ENCODE measurements around the gene ZNF569.

DNA sequence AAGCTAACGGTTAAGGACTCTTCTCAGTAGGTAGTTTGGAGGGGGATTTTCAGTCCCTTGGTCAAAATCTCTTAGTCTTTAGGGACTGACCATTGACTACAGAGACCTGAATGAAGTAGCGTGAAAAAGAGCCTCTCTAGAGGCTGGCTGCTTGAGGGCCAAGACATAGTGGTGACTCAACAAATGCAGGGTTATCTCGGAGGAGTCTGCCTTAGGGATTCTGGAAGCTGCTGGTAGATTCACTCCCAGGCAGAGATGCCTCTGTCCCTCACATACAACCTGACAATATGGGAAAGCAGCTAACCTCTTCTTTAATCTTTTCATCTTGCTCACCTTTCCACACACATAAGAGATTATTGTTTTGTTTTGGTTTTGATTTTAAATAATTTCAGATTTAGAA is 44.6 kb upstream of the ZNF569 start:
- TF ChIP-seq, protein P1, sequence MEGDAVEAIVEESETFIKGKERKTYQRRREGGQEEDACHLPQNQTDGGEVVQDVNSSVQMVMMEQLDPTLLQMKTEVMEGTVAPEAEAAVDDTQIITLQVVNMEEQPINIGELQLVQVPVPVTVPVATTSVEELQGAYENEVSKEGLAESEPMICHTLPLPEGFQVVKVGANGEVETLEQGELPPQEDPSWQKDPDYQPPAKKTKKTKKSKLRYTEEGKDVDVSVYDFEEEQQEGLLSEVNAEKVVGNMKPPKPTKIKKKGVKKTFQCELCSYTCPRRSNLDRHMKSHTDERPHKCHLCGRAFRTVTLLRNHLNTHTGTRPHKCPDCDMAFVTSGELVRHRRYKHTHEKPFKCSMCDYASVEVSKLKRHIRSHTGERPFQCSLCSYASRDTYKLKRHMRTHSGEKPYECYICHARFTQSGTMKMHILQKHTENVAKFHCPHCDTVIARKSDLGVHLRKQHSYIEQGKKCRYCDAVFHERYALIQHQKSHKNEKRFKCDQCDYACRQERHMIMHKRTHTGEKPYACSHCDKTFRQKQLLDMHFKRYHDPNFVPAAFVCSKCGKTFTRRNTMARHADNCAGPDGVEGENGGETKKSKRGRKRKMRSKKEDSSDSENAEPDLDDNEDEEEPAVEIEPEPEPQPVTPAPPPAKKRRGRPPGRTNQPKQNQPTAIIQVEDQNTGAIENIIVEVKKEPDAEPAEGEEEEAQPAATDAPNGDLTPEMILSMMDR (IDR thresholded peaks at IDR 0.05; ENCODE audit: poor library complexity, severe bottlenecking) = no peak
- TF ChIP-seq MXI1 (conservative IDR thresholded peaks at IDR 0.05; ENCODE audit: poor library complexity, severe bottlenecking) = no peak
- no peak for TF ChIP-seq EZH2 (IDR thresholded peaks at IDR 0.05; ENCODE audit: borderline replicate concordance, insufficient read depth, low read length, poor library complexity, severe bottlenecking)
- no peak for TF ChIP-seq POLR2AphosphoS5 (IDR thresholded peaks at IDR 0.05)
- TF ChIP-seq TAF1 (IDR thresholded peaks at IDR 0.05; ENCODE audit: low read depth) = no peak
- TF ChIP-seq EP300 (conservative IDR thresholded peaks at IDR 0.05; ENCODE audit: poor library complexity, severe bottlenecking) = no peak
